Activated CD8-positive, alpha-beta T cell treated with anti-CD3 and anti-CD28 coated beads for 36 hours (primary cell): Measurements from ENCODE around the gene BMP6. TPM values are rescaled to one million over a fixed set of nuclear protein-coding genes. Genes with fewer than 3 reads are reported as not detected.

Experiments
- ATAC-seq: fragments of 200-7000 bp; cut with Tn5 transposase; one replicate; pipeline ENCODE4 v1.10.0; 2021; ENCODE audit warnings: mild to moderate bottlenecking, moderate library complexity
- CTCF ChIA-PET: fragments of 350-600 bp; sonication (Branson Sonifier 250); formaldehyde crosslinking; loops from one replicate; lab custom pipeline; 2021; ENCODE audit warnings: antibody characterized with exemption; lab: Charles Lee
- POLR2A ChIA-PET: fragments of 350-600 bp; sonication (Branson Sonifier 250); formaldehyde crosslinking; loops from one replicate; lab custom pipeline; 2021; ENCODE audit warnings: antibody characterized with exemption; lab: Charles Lee
- DNase-seq: peaks from one replicate; pipeline ENCODE4 v3.0.0-alpha.2; 2020
- H3K27ac Mint-ChIP-seq: one replicate; pipeline ENCODE4 v1.8.0; 2021; ENCODE audit warnings: mild to moderate bottlenecking, mixed read lengths
- H3K27me3 Mint-ChIP-seq: one replicate; pipeline ENCODE4 v1.8.0; 2021; ENCODE audit warnings: mixed read lengths
- H3K36me3 Mint-ChIP-seq: one replicate; pipeline ENCODE4 v1.8.0; 2021; ENCODE audit warnings: low read depth, mixed read lengths
- H3K4me1 Mint-ChIP-seq: one replicate; pipeline ENCODE4 v1.8.0; 2021; ENCODE audit warnings: low read depth, mixed read lengths
- H3K4me3 Mint-ChIP-seq: one replicate; pipeline ENCODE4 v1.8.0; 2021; ENCODE audit warnings: mild to moderate bottlenecking, moderate library complexity, mixed read lengths
- H3K9me3 Mint-ChIP-seq: one replicate; pipeline ENCODE4 v1.8.0; 2021; ENCODE audit warnings: mixed read lengths
- intact Hi-C: fragments of 100-400 bp; cut with micrococcal nuclease; formaldehyde crosslinking; loops from one replicate; pipeline ENCODE4 v1.10.0; 2022
- total RNA-seq, 2 experiments: library from RNA; stranded (reverse); gene quantifications; one replicate each; pipeline ENCODE4 v1.2.3, GENCODE V29; 2021
- TF ChIP-seq, protein P1 (sequence below): fragments of 200-600 bp; IDR thresholded peaks from one replicate; pipeline ENCODE4 v1.8.0; 2022; ENCODE audit warnings: antibody characterized with exemption, mild to moderate bottlenecking

The BMP6 gene
- total RNA-seq, 2 experiments from 2014 or later = 0.09 to 0.18 TPM

DNA sequence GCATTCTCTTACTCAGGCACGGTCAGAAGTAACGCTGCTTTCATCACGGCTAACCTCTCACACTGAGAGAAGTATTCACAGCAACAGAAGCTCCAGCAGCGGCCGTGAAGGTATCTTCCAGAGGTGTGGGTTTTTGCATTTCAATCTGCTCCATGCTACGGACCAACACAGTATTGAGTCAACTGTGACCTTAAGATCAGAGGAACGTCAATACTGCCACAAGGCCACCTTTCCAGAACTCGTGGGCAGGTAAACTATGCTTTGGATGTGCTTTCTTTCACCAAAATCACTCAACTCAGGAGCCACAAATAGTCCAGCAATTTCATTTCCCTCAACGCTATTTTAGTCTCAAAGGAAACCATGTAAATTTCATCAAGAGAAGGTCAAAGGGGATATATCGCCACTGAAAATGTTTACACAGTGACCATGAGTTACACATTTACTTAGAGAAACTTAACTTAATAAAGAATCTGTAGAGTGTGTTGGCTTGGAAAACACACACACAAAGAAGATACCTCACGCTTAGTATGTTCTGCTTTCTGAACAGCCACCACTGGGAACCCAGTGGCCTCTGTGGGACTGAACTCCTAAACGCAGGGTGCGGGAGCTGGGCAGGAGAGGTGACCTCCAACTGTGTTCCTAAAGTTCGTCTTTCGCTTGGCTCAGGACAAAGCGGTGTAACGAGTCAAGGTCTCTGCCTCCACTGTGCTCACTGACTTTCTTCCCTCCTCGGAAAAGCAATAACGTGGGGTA lies 156.8 kb downstream of the BMP6 start:
- no peaks in the 10 kb centered on the region for H3K27me3 Mint-ChIP-seq
- ATAC-seq = no peak
- no peak overlapping the region for H3K4me3 Mint-ChIP-seq
- intact Hi-C loops = no loop called here
- TF ChIP-seq, protein P1, sequence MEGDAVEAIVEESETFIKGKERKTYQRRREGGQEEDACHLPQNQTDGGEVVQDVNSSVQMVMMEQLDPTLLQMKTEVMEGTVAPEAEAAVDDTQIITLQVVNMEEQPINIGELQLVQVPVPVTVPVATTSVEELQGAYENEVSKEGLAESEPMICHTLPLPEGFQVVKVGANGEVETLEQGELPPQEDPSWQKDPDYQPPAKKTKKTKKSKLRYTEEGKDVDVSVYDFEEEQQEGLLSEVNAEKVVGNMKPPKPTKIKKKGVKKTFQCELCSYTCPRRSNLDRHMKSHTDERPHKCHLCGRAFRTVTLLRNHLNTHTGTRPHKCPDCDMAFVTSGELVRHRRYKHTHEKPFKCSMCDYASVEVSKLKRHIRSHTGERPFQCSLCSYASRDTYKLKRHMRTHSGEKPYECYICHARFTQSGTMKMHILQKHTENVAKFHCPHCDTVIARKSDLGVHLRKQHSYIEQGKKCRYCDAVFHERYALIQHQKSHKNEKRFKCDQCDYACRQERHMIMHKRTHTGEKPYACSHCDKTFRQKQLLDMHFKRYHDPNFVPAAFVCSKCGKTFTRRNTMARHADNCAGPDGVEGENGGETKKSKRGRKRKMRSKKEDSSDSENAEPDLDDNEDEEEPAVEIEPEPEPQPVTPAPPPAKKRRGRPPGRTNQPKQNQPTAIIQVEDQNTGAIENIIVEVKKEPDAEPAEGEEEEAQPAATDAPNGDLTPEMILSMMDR = no peak
- no peaks in the 10 kb centered on the region for H3K4me1 Mint-ChIP-seq
- H3K36me3 Mint-ChIP-seq = peaks cover 64% of the 10 kb centered on the region
- DNase-seq = no peak
- CTCF ChIA-PET = no interaction called here
- POLR2A ChIA-PET = no interaction called here
- no peaks in the 10 kb centered on the region for H3K9me3 Mint-ChIP-seq
- no peak overlapping the region for H3K27ac Mint-ChIP-seq

DNA sequence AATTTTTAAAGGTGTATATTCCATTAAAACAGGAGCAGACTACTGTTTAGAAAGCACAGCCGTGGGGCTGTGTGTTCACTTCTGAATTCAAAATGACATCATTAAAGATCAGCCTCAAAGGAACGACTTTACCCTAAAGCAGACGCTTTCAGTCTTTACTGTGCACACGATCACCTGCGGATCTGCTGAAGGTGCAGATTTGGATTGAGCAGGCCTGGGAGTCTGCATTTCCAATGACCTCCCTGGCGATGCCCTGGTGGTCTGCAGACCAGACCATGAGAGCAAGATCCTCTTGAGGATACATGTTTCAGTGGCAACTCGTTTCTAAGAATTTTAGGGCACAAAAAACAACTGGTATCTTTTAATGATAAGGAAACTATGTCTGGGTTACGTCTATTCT lies 157.5 kb downstream of the BMP6 start:
- Mint-ChIP-seq H3K27ac (no peak overlapping the region), H3K27me3 (no peaks in the 10 kb centered on the region)

DNA sequence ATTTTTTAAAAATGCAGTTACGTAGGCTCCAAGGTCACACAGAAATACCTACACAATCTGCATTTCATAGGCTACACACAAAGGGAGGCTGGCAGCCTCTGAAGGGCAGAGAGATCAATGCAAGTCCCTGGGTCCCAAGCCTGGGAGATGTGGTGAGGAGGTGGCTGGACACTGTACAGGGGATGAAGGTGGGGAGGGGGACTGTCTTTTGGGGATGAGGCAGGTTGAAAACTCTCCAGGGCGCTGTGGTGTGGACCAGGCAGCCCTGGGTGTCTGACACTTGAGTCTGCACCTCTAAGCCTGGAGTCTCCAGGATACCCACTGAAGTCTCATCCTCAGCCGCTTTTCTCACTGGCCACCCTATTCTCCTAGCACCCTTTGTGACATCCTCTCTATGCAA lies 160.2 kb downstream of the BMP6 start:
- ATAC-seq (no peak), DNase-seq (no peak)
- POLR2A ChIA-PET = no interaction called here
- Mint-ChIP-seq H3K27me3 (no peaks in the 10 kb centered on the region), H3K27ac (no peak overlapping the region), H3K36me3 (peaks cover 77% of the 10 kb centered on the region), H3K4me3 (no peak overlapping the region), H3K9me3 (no peaks in the 10 kb centered on the region), H3K4me1 (no peaks in the 10 kb centered on the region)
- intact Hi-C loops = no loop called here
- CTCF ChIA-PET = no interaction called here
- TF ChIP-seq, protein P1 = no peak

More for the DNA sequence above, 157.5 kb downstream of the BMP6 start:
- intact Hi-C loops = no loop called here
- no peak for ATAC-seq
- ChIA-PET POLR2A (no interaction called here), CTCF (no interaction called here)
- H3K36me3 Mint-ChIP-seq = peaks cover 69% of the 10 kb centered on the region
- H3K9me3 Mint-ChIP-seq = no peaks in the 10 kb centered on the region
- DNase-seq = no peak
- TF ChIP-seq, protein P1 = no peak
- H3K4me3 Mint-ChIP-seq = no peak overlapping the region
- no peaks in the 10 kb centered on the region for H3K4me1 Mint-ChIP-seq

DNA sequence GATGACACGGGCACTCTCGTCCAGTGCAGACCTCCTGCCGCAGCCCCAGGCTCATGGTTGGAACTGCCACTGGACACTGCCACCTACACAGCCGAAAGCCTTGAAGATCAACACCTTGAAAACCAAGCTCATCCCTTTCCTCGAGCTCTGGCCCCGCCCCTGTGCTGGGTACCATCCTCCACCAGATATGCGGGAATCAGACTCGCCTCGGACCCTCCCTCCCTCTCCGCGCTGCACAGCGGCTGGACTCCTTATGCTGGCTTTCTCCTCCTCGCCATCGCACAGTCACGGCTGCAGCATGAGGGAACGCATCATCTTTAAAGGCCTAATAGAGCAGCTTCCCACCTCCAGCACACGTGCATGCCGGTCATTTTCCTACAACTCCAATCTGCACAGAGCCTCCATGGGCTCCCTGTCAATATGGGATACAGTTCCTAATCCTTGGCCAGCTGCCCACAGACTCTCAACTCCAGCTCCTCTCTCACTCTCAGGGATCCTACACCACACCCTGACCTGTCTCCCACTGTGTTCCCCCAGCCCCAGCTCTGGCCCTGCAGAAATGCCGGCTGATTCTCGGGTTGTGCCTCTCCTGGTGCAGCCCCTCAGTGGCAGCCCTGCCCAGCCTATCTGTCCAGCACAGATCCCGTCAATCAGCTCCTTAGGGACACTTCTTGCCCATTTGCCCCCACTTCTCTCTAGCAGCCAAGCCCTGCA lies 161.5 kb downstream of the BMP6 start:
- DNase-seq (no peak), ATAC-seq (no peak)
- Mint-ChIP-seq H3K27ac (no peak overlapping the region), H3K9me3 (no peaks in the 10 kb centered on the region), H3K27me3 (no peaks in the 10 kb centered on the region), H3K4me1 (no peaks in the 10 kb centered on the region), H3K4me3 (no peak overlapping the region), H3K36me3 (peaks cover 81% of the 10 kb centered on the region)
- intact Hi-C loops = no loop called here
- ChIA-PET CTCF (no interaction called here), POLR2A (no interaction called here)
- TF ChIP-seq, protein P1 = no peak
